ENCODE results near the gene LYPD3. TPM values are rescaled to one million over a fixed set of nuclear protein-coding genes. Genes with fewer than 3 reads are reported as not detected.

LYPD3 gene
- total RNA-seq, 1 donor from 2014 or later = 0.89 TPM

- Mint-ChIP-seq H3K36me3 (ENCODE audit: low read depth) (no peaks in the 10 kb centered on the region), H3K27me3 (ENCODE audit: low read depth) (no peaks in the 10 kb centered on the region), H3K4me1 (no peaks in the 10 kb centered on the region), H3K27ac (ENCODE audit: unreplicated experiment) (no peak overlapping the region), H3K4me3 (no peak overlapping the region), H3K9me3 (no peaks in the 10 kb centered on the region)
- no peak for DNase-seq (ENCODE audit: low read depth, low spot score)
- TF ChIP-seq CTCF (conservative IDR thresholded peaks at IDR 0.05) = no peak
Measured at GRCh38 chr19:43490759-43491158, 25.4 kb upstream of the LYPD3 start.

GRCh38 chr19:43489979-43490599 lies 24.7 kb upstream of the LYPD3 start:
- no peaks in the 10 kb centered on the region for H3K9me3 Mint-ChIP-seq
- TF ChIP-seq CTCF (conservative IDR thresholded peaks at IDR 0.05) = no peak
- no peak overlapping the region for H3K4me3 Mint-ChIP-seq
- H3K4me1 Mint-ChIP-seq = no peaks in the 10 kb centered on the region
- no peak for DNase-seq (ENCODE audit: low read depth, low spot score)
- H3K36me3 Mint-ChIP-seq (ENCODE audit: low read depth) = no peaks in the 10 kb centered on the region
- no peak overlapping the region for H3K27ac Mint-ChIP-seq (ENCODE audit: unreplicated experiment)
- H3K27me3 Mint-ChIP-seq (ENCODE audit: low read depth) = no peaks in the 10 kb centered on the region

- H3K4me3 Mint-ChIP-seq = no peak overlapping the region
- H3K9me3 Mint-ChIP-seq = no peaks in the 10 kb centered on the region
- no peaks in the 10 kb centered on the region for H3K4me1 Mint-ChIP-seq
- no peaks in the 10 kb centered on the region for H3K27me3 Mint-ChIP-seq (ENCODE audit: low read depth)
- no peak overlapping the region for H3K27ac Mint-ChIP-seq (ENCODE audit: unreplicated experiment)
- TF ChIP-seq CTCF (conservative IDR thresholded peaks at IDR 0.05) = no peak
- no peak for DNase-seq (ENCODE audit: low read depth, low spot score)
- no peaks in the 10 kb centered on the region for H3K36me3 Mint-ChIP-seq (ENCODE audit: low read depth)
Measured at GRCh38 chr19:43489310-43489709, 23.9 kb upstream of the LYPD3 start.

GRCh38 chr19:43488179-43488578 lies 22.8 kb upstream of the LYPD3 start:
- Mint-ChIP-seq H3K36me3 (ENCODE audit: low read depth) (no peaks in the 10 kb centered on the region), H3K9me3 (no peaks in the 10 kb centered on the region), H3K4me3 (no peak overlapping the region), H3K4me1 (no peaks in the 10 kb centered on the region), H3K27ac (ENCODE audit: unreplicated experiment) (no peak overlapping the region), H3K27me3 (ENCODE audit: low read depth) (no peaks in the 10 kb centered on the region)
- DNase-seq (ENCODE audit: low read depth, low spot score) = no peak
- no peak for TF ChIP-seq CTCF (conservative IDR thresholded peaks at IDR 0.05)

- Mint-ChIP-seq H3K4me1 (no peaks in the 10 kb centered on the region), H3K36me3 (ENCODE audit: low read depth) (no peaks in the 10 kb centered on the region), H3K9me3 (no peaks in the 10 kb centered on the region), H3K27ac (ENCODE audit: unreplicated experiment) (no peak overlapping the region), H3K27me3 (ENCODE audit: low read depth) (no peaks in the 10 kb centered on the region), H3K4me3 (no peak overlapping the region)
- no peak for DNase-seq (ENCODE audit: low read depth, low spot score)
- TF ChIP-seq CTCF (conservative IDR thresholded peaks at IDR 0.05) = no peak
Measured at GRCh38 chr19:43486412-43486811, 21.0 kb upstream of the LYPD3 start.
